AG04450 (cell line): ENCODE results near the gene ARHGAP44. TPM values are rescaled to one million over a fixed set of nuclear protein-coding genes. Genes with fewer than 3 reads are reported as not detected.

Experiments used
- CTCF ChIA-PET: fragments of 300-600, 350-600 bp; formaldehyde crosslinking; extraction: SDS; loops from one replicate; lab custom pipeline; 2022; ENCODE audit warnings: antibody characterized with exemption, inconsistent platforms; lab: Charles Lee
- POLR2A ChIA-PET: fragments of 350-600 bp; formaldehyde crosslinking; extraction: SDS; loops from one replicate; lab custom pipeline; 2021; ENCODE audit warnings: antibody characterized with exemption, inconsistent platforms; lab: Yijun Ruan, JAX
- DNase-seq: peaks from one replicate; pipeline ENCODE4 v3.0.0-alpha.2; 2011; ENCODE audit warnings: low read depth, low spot score
- H3K27ac ChIP-seq: one replicate; pipeline ENCODE4 v1.5.1; 2012; ENCODE audit warnings: low read depth, low read length, control low read depth
- H3K27me3 ChIP-seq: one replicate; pipeline ENCODE4 v1.6.0; 2012; ENCODE audit warnings: low read length; ENCODE audit not compliant: control insufficient read depth, insufficient read depth
- H3K4me3 ChIP-seq: 2 replicates; pipeline ENCODE4 v1.5.1; 2011; ENCODE audit warnings: mild to moderate bottlenecking, low read depth, low read length, control low read depth
- H3K9me3 ChIP-seq: 2 replicates; pipeline ENCODE4 v1.5.1; 2012; ENCODE audit warnings: low read length; ENCODE audit not compliant: control insufficient read depth, insufficient read depth
- CTCF ChIP-seq: IDR thresholded peaks from 2 replicates; pipeline ENCODE4 v1.5.1; 2011; ENCODE audit warnings: low read depth, low read length, control low read depth, inconsistent platforms
- polyA plus RNA-seq: library from polyadenylated mRNA; depleted of rRNA; stranded (reverse); fragments of >200 nt; gene quantifications from 2 replicates; pipeline ENCODE4 v1.2.3, GENCODE V29; 2011

ARHGAP44 gene
- polyA plus RNA-seq, 1 experiment, result 1.3 TPM

- ChIA-PET POLR2A (interaction anchor here (0.6 kb wide), 1 partner anchor 69 kb away, joined by 3 read pairs; no protein-coding TSS in a partner anchor), CTCF (no interaction called here)
- no peak overlapping the region for H3K4me3 ChIP-seq
- no peaks in the 10 kb centered on the region for H3K9me3 ChIP-seq
- H3K27me3 ChIP-seq, result no peaks in the 10 kb centered on the region
- no peak for DNase-seq
- no peak overlapping the region for H3K27ac ChIP-seq
- TF ChIP-seq CTCF, result no peak
Observed at GRCh38 chr17:12998874-12999273, 209.6 kb downstream of the ARHGAP44 start.

GRCh38 chr17:13000561-13000960 lies 211.3 kb downstream of the ARHGAP44 start:
- CTCF ChIA-PET, result interaction anchor here (2.6 kb wide), 1 partner anchor 259 kb away, joined by 11 read pairs; no protein-coding TSS in a partner anchor
- no peak overlapping the region for H3K27ac ChIP-seq
- H3K4me3 ChIP-seq, result no peak overlapping the region
- H3K9me3 ChIP-seq, result no peaks in the 10 kb centered on the region
- POLR2A ChIA-PET, result no interaction called here
- no peaks in the 10 kb centered on the region for H3K27me3 ChIP-seq
- no peak for DNase-seq
- TF ChIP-seq CTCF, result no peak

GRCh38 chr17:13001991-13002615 lies 212.8 kb downstream of the ARHGAP44 start:
- CTCF ChIA-PET, result interaction anchor here (0.6 to 4.2 kb wide), 30 partner anchors 8 to 1001 kb away, joined by 3 to 43 read pairs (median 4); partner anchors contain the start of genes ELAC2 and MYOCD
- H3K27me3 ChIP-seq, result no peaks in the 10 kb centered on the region
- H3K4me3 ChIP-seq, result no peak overlapping the region

GRCh38 chr17:13002761-13003453 lies 213.6 kb downstream of the ARHGAP44 start:
- TF ChIP-seq CTCF, result peak; percentile 80
- Histone ChIP-seq H3K27me3 (no peaks in the 10 kb centered on the region), H3K9me3 (no peaks in the 10 kb centered on the region), H3K4me3 (no peak overlapping the region), H3K27ac (no peak overlapping the region)
- ChIA-PET POLR2A (interaction anchor here (0.6 kb wide), 1 partner anchor 260 kb away, joined by 5 read pairs; no protein-coding TSS in a partner anchor), CTCF (interaction anchor here (0.6 to 4.2 kb wide), 37 partner anchors 9 to 1552 kb away, joined by 3 to 43 read pairs (median 4); partner anchors contain the start of genes ELAC2 and MYOCD)
- peak; percentile 55 for DNase-seq

More at GRCh38 chr17:13001991-13002615, 212.8 kb downstream of the ARHGAP44 start:
- no peak overlapping the region for H3K27ac ChIP-seq
- POLR2A ChIA-PET, result no interaction called here
- TF ChIP-seq CTCF, result no peak
- H3K9me3 ChIP-seq, result no peaks in the 10 kb centered on the region
- DNase-seq, result no peak
